ENCODE data around the gene KMT2C. TPM values are rescaled to one million over a fixed set of nuclear protein-coding genes. Genes with fewer than 3 reads are reported as not detected.
"Not testable (repeated sequence)": the region's sequence is repeated elsewhere in the genome, so short reads cannot be mapped to it uniquely, and the experiment has no call there.

Gene KMT2C
- total and polyA plus RNA-seq, 4 donors, result 6.3 to 35.3 (median 19.3) TPM

DNA sequence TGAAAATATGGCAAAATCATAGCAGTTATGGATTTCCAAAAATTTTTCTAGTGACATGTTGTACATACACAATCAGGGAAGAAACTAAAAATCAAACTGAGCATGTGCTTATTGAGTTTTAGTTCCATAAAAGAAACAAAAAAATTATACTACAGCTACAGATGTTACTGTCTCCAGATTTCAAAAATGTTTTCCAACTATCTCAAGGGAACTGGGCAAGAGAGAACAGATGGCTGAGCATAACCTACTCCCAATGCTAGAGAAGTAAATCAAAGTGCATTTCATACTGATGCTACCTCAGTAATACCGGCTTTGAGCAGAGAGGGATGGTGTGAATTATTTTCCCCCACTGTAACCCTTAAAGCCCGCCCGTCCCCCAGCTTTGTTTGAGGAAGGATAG, 40.7 kb upstream of the KMT2C start:
- no peak for TF ChIP-seq TAF1 (conservative IDR thresholded peaks at IDR 0.05)
- TF ChIP-seq RAD21 (IDR thresholded peaks at IDR 0.05), result no peak
- TF ChIP-seq, protein P1, sequence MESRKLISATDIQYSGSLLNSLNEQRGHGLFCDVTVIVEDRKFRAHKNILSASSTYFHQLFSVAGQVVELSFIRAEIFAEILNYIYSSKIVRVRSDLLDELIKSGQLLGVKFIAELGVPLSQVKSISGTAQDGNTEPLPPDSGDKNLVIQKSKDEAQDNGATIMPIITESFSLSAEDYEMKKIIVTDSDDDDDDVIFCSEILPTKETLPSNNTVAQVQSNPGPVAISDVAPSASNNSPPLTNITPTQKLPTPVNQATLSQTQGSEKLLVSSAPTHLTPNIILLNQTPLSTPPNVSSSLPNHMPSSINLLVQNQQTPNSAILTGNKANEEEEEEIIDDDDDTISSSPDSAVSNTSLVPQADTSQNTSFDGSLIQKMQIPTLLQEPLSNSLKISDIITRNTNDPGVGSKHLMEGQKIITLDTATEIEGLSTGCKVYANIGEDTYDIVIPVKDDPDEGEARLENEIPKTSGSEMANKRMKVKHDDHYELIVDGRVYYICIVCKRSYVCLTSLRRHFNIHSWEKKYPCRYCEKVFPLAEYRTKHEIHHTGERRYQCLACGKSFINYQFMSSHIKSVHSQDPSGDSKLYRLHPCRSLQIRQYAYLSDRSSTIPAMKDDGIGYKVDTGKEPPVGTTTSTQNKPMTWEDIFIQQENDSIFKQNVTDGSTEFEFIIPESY (IDR thresholded peaks at IDR 0.05), result no peak
- no peak for TF ChIP-seq HNF4G (IDR thresholded peaks at IDR 0.05)
- TF ChIP-seq, protein P2, sequence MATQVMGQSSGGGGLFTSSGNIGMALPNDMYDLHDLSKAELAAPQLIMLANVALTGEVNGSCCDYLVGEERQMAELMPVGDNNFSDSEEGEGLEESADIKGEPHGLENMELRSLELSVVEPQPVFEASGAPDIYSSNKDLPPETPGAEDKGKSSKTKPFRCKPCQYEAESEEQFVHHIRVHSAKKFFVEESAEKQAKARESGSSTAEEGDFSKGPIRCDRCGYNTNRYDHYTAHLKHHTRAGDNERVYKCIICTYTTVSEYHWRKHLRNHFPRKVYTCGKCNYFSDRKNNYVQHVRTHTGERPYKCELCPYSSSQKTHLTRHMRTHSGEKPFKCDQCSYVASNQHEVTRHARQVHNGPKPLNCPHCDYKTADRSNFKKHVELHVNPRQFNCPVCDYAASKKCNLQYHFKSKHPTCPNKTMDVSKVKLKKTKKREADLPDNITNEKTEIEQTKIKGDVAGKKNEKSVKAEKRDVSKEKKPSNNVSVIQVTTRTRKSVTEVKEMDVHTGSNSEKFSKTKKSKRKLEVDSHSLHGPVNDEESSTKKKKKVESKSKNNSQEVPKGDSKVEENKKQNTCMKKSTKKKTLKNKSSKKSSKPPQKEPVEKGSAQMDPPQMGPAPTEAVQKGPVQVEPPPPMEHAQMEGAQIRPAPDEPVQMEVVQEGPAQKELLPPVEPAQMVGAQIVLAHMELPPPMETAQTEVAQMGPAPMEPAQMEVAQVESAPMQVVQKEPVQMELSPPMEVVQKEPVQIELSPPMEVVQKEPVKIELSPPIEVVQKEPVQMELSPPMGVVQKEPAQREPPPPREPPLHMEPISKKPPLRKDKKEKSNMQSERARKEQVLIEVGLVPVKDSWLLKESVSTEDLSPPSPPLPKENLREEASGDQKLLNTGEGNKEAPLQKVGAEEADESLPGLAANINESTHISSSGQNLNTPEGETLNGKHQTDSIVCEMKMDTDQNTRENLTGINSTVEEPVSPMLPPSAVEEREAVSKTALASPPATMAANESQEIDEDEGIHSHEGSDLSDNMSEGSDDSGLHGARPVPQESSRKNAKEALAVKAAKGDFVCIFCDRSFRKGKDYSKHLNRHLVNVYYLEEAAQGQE (IDR thresholded peaks at IDR 0.05), result no peak
- TF ChIP-seq JUND (IDR thresholded peaks at IDR 0.05), result no peak
- no peak for TF ChIP-seq FOXA2 (IDR thresholded peaks at IDR 0.05)
- TF ChIP-seq HNF4A (conservative IDR thresholded peaks at IDR 0.05), result no peak
- TF ChIP-seq SP1 (IDR thresholded peaks at IDR 0.05), result no peak
- no peak for TF ChIP-seq NR2F2 (IDR thresholded peaks at IDR 0.05)
- TF ChIP-seq, protein P3, sequence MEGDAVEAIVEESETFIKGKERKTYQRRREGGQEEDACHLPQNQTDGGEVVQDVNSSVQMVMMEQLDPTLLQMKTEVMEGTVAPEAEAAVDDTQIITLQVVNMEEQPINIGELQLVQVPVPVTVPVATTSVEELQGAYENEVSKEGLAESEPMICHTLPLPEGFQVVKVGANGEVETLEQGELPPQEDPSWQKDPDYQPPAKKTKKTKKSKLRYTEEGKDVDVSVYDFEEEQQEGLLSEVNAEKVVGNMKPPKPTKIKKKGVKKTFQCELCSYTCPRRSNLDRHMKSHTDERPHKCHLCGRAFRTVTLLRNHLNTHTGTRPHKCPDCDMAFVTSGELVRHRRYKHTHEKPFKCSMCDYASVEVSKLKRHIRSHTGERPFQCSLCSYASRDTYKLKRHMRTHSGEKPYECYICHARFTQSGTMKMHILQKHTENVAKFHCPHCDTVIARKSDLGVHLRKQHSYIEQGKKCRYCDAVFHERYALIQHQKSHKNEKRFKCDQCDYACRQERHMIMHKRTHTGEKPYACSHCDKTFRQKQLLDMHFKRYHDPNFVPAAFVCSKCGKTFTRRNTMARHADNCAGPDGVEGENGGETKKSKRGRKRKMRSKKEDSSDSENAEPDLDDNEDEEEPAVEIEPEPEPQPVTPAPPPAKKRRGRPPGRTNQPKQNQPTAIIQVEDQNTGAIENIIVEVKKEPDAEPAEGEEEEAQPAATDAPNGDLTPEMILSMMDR (IDR thresholded peaks at IDR 0.05; ENCODE audit: low read depth, low read length, missing input control), result no peak
- TF ChIP-seq GABPA (IDR thresholded peaks at IDR 0.05 in 1 of 2, conservative IDR thresholded peaks at IDR 0.05 in 1 of 2), result no peak
- TF ChIP-seq, protein P4, sequence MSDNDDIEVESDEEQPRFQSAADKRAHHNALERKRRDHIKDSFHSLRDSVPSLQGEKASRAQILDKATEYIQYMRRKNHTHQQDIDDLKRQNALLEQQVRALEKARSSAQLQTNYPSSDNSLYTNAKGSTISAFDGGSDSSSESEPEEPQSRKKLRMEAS (IDR thresholded peaks at IDR 0.05), result no peak
- no peak for TF ChIP-seq YY1 (IDR thresholded peaks at IDR 0.05)
- TF ChIP-seq RXRA (IDR thresholded peaks at IDR 0.05), result no peak
- no peak for TF ChIP-seq EGR1 (IDR thresholded peaks at IDR 0.05; ENCODE audit: low read depth in 2 of 2)
- TF ChIP-seq, protein P5, sequence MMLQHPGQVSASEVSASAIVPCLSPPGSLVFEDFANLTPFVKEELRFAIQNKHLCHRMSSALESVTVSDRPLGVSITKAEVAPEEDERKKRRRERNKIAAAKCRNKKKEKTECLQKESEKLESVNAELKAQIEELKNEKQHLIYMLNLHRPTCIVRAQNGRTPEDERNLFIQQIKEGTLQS (IDR thresholded peaks at IDR 0.05), result no peak
- no peak for TF ChIP-seq FOXA1 (IDR thresholded peaks at IDR 0.05)
- WGBS, result 97% methylated on average over 3 of the region's 3 CpGs

DNA sequence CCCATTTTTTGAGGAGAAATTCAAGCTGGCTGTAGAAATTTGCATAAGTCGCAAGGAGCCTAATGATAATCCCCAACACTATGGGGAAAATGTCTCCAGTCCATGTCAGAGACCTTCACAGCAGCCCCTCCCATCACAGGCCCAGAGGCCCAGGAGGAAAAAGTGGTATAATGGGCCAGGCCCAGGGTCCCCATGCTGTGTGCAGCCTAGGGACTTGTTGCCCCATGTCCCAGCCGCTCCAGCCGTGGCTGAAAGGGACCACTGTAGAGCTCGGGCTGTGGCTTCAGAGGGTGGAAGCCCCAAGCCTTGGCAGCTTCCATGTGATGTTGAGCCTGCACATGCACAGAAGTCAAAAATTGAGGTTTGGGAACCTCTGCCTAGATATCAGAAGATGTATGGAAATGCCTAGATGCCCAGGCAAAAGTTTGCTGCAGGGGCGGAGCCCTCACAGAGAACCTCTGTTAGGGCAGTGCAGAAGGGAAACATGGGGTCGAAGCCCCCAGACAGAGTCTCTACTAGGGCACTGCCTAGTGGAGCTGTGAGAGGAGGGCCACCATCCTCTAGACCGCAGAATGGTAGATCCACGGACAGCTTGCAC, 35.3 kb upstream of the KMT2C start:
- not testable (repeated sequence) for H3K27ac ChIP-seq (ENCODE audit: low read depth in 1 of 2, low read length in 2 of 2); H3K9me3 ChIP-seq (ENCODE audit: control insufficient read depth in 4 of 4, low read length in 3 of 4); H3K27me3 ChIP-seq (ENCODE audit: control insufficient read depth in 4 of 4, insufficient read depth in 4 of 4, low read length in 3 of 4); H3K4me1 ChIP-seq (ENCODE audit: control insufficient read depth in 4 of 4, insufficient read depth in 4 of 4, low read length in 3 of 4); H3K36me3 ChIP-seq (ENCODE audit: control insufficient read depth in 4 of 4, insufficient read depth in 3 of 4, low read depth in 1 of 4, low read length in 3 of 4); H3K9ac ChIP-seq (ENCODE audit: low read depth in 1 of 2, low read length in 2 of 2); H3K4me3 ChIP-seq (ENCODE audit: low read depth in 1 of 3, low read length in 3 of 3); DNase-seq (ENCODE audit: low spot score)
- WGBS, result 98% methylated on average over 8 of the region's 8 CpGs

More for the DNA sequence above, 40.7 kb upstream of the KMT2C start:
- H3K36me3 ChIP-seq (ENCODE audit: control insufficient read depth in 4 of 4, insufficient read depth in 3 of 4, low read depth in 1 of 4, low read length in 3 of 4), result no peaks in the 10 kb centered on the region
- no peaks in the 10 kb centered on the region for H3K9me3 ChIP-seq (ENCODE audit: control insufficient read depth in 4 of 4, low read length in 3 of 4)
- H3K4me3 ChIP-seq (ENCODE audit: low read depth in 1 of 3, low read length in 3 of 3), result no peak overlapping the region
- H3K27ac ChIP-seq (ENCODE audit: low read depth in 1 of 2, low read length in 2 of 2), result no peak overlapping the region
- H3K4me1 ChIP-seq (ENCODE audit: control insufficient read depth in 4 of 4, insufficient read depth in 4 of 4, low read length in 3 of 4), result no peaks in the 10 kb centered on the region
- H3K27me3 ChIP-seq (ENCODE audit: control insufficient read depth in 4 of 4, insufficient read depth in 4 of 4, low read length in 3 of 4), result no peaks in the 10 kb centered on the region
- H3K9ac ChIP-seq (ENCODE audit: low read depth in 1 of 2, low read length in 2 of 2), result no peak overlapping the region
- DNase-seq (ENCODE audit: low spot score), result no peak

DNA sequence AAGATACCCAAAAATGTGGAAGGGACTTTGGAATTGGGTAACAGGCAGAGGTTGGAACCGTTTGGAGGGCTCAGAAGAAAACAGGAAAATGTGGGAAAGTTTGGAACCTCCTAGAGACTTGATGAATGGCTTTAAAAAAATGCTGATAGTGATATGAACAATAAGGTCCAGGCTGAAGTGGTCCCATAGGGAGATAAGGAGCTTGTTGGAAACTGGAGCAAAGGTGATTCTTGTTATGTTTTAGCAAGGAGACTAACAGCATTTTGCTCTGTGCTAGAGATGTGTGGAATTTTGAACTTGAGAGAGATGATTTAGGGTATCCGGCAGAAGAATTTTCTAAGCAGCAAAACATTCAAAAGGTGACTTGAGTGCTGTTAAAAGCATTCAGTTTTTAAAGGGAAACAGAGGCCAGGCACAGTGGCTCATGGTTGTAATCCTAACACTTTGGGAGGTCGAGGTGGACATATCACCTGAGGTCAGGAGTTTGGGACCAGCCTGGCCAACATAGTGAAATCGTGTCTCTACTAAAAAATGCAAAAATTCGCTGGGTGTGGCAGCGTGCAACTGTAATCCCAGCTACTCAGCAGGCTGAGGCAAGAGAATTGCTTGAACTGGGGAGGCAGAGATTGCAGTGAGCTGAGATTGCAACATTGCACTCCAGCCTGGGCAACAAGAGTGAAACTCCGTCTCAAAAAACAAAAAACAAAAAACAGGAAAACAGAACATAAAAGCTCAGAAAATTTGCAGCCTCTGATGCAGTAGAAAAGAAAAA, 34.6 kb upstream of the KMT2C start:
- not testable (repeated sequence) for H3K9me3 ChIP-seq (ENCODE audit: control insufficient read depth in 4 of 4, low read length in 3 of 4); DNase-seq (ENCODE audit: low spot score); H3K4me1 ChIP-seq (ENCODE audit: control insufficient read depth in 4 of 4, insufficient read depth in 4 of 4, low read length in 3 of 4); H3K4me3 ChIP-seq (ENCODE audit: low read depth in 1 of 3, low read length in 3 of 3); H3K27me3 ChIP-seq (ENCODE audit: control insufficient read depth in 4 of 4, insufficient read depth in 4 of 4, low read length in 3 of 4); H3K36me3 ChIP-seq (ENCODE audit: control insufficient read depth in 4 of 4, insufficient read depth in 3 of 4, low read depth in 1 of 4, low read length in 3 of 4); H3K9ac ChIP-seq (ENCODE audit: low read depth in 1 of 2, low read length in 2 of 2); H3K27ac ChIP-seq (ENCODE audit: low read depth in 1 of 2, low read length in 2 of 2)
- WGBS, result 73% methylated on average over 7 of the region's 7 CpGs

All from liver (tissue), 9 donors.